DMS 273 (cell line): Measurements from ENCODE around the gene PLA2G3.

Experiments used
- DNase-seq: peaks from one replicate; lab custom pipeline; 2025; ENCODE audit not compliant: unreplicated experiment; lab: John Stamatoyannopoulos, UW

Gene PLA2G3

DNA sequence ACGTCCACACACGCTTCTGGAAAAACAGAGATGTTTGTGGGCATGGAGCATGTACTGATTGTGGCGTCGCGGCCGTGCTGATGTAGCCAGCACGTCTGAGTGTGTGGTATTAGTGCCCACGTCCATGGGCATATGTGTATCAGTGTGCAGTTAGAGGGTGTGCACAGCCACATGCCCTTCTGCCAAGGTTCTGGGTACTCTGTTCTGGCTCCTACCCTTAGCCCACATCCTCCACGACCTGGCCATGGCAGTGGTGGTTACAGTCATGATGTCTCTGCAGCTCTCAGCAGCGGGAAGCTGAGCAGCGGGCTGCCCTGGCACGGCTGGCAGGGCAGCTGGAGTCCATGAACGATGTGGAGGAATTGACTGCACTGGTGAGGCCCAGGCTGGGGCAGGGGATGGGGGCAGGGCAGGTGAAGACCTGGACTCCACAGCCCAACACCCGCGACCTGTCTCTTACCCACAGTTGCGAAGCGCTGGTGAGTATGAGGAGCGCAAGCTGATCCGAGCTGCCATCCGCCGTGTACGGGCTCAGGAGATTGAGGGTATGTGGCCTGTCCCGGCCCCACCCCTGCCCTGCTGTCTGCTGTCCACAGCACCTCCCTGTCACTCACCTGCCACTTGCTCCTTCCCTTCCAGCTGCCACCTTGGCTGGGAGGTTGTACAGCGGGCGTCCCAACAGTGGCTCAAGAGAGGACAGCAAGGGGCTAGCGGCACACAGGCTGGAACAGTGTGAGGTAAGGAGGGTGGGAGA is 51.9 kb downstream of the PLA2G3 start:
- DNase-seq, result no peak

DNA sequence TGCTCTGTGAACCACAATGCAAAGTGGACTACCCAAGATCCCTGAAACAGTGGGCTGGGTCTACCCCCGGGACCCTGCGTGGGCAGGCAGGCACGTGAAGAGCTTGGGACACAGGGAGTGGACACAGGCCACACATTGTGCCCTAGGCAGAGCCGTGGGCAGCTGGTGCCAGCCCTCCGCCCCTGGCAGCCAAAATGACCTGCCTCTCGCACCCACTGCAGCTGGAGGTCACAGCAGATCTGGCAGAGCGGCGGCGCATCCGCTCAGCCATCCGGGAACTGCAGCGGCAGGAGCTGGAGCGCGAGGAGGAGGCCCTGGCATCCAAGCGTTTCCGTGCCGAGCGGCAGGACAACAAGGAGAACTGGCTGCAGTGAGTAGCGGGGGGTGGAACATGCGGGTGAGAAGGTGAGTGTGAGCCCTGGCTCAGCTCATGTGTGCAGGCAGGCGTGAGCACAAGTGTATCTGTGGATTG is 52.5 kb downstream of the PLA2G3 start:
- DNase-seq, result no peak

DNA sequence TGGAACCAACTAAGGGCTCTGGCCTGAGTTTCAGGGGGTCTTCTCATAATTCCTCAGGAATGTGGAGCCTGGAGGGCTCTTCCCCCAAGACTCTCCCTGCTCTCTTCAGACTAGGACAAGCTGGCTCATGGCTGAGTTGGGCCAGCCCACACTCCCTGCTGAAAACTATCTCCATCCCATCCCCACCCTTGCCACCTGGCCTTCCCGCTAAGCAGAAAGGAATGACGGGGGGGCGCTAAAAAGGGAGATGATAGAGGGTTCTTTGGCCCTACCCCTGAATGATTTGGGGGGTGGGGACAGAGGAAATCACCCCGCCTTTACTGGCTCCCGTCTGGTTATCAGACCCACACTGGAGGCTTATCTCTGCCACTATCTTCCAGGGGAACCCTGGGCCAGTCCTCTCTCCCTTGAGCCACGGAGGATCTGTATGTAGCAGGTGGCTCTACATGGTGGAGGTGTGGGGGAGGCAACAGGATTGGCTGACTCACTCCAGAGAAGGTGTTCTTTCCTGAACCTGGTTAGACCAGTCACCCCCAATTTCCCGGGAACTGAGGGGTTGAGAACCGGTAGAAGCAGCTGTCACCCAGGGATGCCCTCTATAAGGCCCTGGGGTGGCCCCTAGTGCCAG is 53.5 kb downstream of the PLA2G3 start:
- DNase-seq, result peak; percentile 32

DNA sequence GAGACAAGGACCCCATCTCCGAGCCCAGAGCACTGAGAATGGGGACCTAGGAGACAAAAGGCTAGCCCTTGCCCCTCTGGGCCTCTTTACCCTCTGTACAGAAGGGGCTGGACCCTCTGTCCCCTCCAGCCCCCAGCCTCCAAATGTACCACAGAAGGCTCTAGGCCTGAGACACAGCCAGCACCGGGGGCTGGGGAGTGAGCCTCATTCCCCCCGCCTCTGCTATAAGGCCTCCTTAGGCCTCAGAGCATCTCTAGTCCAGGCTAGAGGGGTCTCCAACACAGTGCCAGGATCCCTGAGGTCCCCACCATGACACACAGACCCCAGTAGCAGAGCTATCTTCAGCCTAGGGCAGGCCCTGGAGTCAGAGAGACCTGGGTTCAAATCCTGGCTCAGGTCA is 54.4 kb downstream of the PLA2G3 start:
- no peak for DNase-seq

DNA sequence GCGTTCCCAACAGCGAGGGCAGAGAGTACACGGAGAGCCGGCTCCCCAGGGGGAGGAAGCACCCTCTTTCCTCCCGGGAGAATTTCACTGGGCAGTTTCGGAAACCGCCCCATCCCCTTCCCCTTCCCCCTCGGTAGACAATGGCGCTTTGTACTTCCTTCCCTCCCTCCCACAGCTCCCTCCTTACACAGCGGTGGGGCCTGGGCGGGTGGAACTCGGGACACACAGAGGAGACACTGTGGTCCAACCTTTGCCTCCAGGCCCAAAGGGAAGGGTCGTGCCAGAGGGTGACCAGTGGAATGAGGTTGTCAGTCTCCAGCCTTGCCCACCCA is 54.8 kb downstream of the PLA2G3 start:
- no peak for DNase-seq

DNA sequence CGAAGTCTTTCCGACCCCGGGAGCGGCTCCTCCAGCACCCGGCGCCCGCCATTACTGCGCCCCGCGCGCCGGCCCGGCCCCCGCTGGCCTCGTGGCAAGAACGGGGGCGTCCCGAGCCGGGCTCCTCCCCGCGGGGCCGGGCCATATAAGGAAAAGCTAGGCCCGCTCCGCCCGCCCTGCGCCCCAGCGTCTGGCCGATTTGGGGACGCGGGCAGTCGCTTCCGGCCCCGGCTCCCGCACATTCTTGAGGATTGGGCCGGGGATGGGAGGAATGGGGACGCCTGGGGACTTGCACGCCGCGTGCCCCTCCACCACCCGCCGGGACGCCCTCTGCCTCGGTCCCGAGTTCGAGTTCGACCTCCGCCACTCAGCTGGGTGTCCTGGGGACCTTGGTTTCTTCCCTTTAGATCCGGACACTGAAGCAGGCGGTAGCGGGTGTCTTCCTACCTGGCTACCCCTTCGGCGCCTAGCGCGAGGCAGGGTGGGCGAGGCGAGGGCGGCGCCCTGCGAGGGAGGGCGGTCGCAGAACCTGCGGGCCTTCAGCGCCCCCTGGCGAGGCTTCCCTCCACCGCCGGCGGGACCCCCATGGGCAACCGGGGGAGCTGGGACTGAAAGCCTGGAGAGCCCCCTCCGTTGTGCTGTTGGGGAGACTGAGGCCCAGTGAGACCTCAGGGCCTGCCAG is 55.4 kb downstream of the PLA2G3 start:
- DNase-seq, result no peak
